H1 (cell line): ENCODE measurements around the gene RGP1. TPM values are rescaled to one million over a fixed set of nuclear protein-coding genes. Genes with fewer than 3 reads are reported as not detected.

Source experiments
- JUND ChIP-seq: IDR thresholded peaks from 2 replicates; pipeline ENCODE4 v1.6.1; 2011; ENCODE audit warnings: mild to moderate bottlenecking, improper control_type of control experiment, low read length
- PHF8 ChIP-seq: fragments of 200-600 bp; sonication (generic); conservative IDR thresholded peaks from 2 replicates; pipeline ENCODE4 v1.7.1; 2012; ENCODE audit warnings: low read depth, mild to moderate bottlenecking, inconsistent platforms, low read length, moderate library complexity
- RXRA ChIP-seq: IDR thresholded peaks from 2 replicates; pipeline ENCODE4 v1.6.1; 2011; ENCODE audit warnings: low read depth, mild to moderate bottlenecking, low read length, moderate library complexity; ENCODE audit not compliant: insufficient read depth
- polyA plus RNA-seq, 7 experiments: library from polyadenylated mRNA; depleted of rRNA in 3 of 7; stranded (reverse) in 5 of 7; unstranded in 2 of 7; fragments of >200 nt in 5 of 7; fragments of 200-250 nt in 2 of 7; gene quantifications; 1 replicate in 5 of 7; 2 replicates in 1 of 7; 4 replicates in 1 of 7; pipeline versions ENCODE4 v1.2.1 to v1.2.3, GENCODE V29; 2011 to 2013; ENCODE audit warnings: missing spikeins in 2 of 7, mixed read lengths in 2 of 7
- total RNA-seq: library from RNA; stranded (reverse); fragmentation: NEBNext Ultra II Directional; extraction: Animal tissue kit (Norgen Biotek cat#: 25700); gene quantifications from 2 replicates; pipeline ENCODE4 v1.2.1, GENCODE V29; 2021
- TF ChIP-seq, protein P1 (sequence below), 3 experiments: IDR thresholded peaks; 1 replicate in 2 of 3; 2 replicates in 1 of 3; pipeline versions ENCODE4 v1.5.1 to v1.6.1; 2011; ENCODE audit warnings: low read length in 3 of 3, mild to moderate bottlenecking in 3 of 3, inconsistent platforms in 2 of 3, low read depth in 1 of 3, moderate library complexity in 1 of 3; ENCODE audit not compliant: insufficient read depth in 1 of 3; ENCODE audit errors: control extremely low read depth in 1 of 3

Gene RGP1
- total and polyA plus RNA-seq, 2 of the 8 experiments (the other 6 are each of a cell fraction or from before 2014, with no cell fraction given), result 11.8 to 22.7 TPM

DNA sequence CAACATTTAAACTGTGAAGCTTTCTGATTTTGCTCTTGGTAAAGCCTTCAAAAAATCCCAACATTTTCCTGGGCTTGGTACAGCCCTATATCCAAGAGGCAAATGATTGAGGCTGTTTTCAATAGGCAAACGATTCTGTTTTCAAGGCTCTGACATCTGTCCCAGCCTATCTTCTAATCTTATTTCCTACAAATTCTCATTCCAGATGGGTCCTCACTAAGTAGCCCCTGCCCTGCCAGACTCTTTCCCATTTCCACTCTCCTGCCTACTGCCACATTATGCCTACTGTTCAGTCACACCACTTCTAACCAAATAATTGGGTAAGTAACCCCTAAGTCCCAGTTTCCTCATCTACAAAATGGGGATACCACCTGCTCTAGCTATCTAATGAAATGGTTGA is 3.5 kb upstream of the RGP1 start (continued):
- TF ChIP-seq, protein P1, sequence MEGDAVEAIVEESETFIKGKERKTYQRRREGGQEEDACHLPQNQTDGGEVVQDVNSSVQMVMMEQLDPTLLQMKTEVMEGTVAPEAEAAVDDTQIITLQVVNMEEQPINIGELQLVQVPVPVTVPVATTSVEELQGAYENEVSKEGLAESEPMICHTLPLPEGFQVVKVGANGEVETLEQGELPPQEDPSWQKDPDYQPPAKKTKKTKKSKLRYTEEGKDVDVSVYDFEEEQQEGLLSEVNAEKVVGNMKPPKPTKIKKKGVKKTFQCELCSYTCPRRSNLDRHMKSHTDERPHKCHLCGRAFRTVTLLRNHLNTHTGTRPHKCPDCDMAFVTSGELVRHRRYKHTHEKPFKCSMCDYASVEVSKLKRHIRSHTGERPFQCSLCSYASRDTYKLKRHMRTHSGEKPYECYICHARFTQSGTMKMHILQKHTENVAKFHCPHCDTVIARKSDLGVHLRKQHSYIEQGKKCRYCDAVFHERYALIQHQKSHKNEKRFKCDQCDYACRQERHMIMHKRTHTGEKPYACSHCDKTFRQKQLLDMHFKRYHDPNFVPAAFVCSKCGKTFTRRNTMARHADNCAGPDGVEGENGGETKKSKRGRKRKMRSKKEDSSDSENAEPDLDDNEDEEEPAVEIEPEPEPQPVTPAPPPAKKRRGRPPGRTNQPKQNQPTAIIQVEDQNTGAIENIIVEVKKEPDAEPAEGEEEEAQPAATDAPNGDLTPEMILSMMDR (IDR thresholded peaks at IDR 0.05; ENCODE audit: control extremely low read depth in 1 of 3, insufficient read depth in 1 of 3, low read depth in 1 of 3, low read length in 3 of 3), result no peak
- TF ChIP-seq JUND (no peak), PHF8 (no peak), RXRA (no peak)
